Measurements from ENCODE around the gene GRM7. TPM values are rescaled to one million over a fixed set of nuclear protein-coding genes. Genes with fewer than 3 reads are reported as not detected.
"Not testable (repeated sequence)": the region's sequence is repeated elsewhere in the genome, so short reads cannot be mapped to it uniquely, and the experiment has no call there.

Gene GRM7
- polyA plus RNA-seq, 3 donors: 0.05 to 0.10 TPM; not detected in 1

- not testable (repeated sequence) for H3K27ac ChIP-seq (ENCODE audit: low read depth, low read length)
- 91 to 96% (median 95%) methylated on average over 2 of the region's 2 CpGs for WGBS, 3 donors
Observed at GRCh38 chr3:6935418-6935817, 74.5 kb downstream of the GRM7 start.

DNA sequence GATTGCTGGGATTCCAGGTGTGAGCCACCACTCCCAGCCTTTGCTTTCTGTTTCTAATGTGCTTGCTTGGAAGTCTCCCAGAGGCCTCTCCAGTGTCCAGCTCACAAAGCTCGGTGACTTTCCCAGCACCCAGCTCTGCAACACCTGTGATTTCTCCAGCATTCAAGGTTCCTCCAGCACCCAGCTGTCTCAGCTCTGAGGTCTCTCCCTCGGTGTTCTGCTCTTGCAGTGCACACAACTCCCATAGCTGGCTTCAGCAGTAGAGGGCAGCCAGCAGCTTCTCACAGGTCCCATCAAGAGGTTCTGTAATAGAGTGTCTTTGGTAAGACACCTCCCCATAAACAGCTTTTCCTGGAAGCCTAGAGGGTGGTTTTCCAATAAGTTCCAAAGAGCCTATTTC is 75.1 kb downstream of the GRM7 start:
- WGBS, 3 donors: 57 to 89% (median 86%) methylated on average over 2 of the region's 2 CpGs

GRCh38 chr3:6962801-6963200 is 101.9 kb downstream of the GRM7 start:
- H3K27ac ChIP-seq (ENCODE audit: low read depth, low read length): no peak overlapping the region

More for the DNA sequence above, 75.1 kb downstream of the GRM7 start:
- H3K27ac ChIP-seq (ENCODE audit: low read depth, low read length): no peak overlapping the region

GRCh38 chr3:6965881-6966280 is 105.0 kb downstream of the GRM7 start:
- H3K27ac ChIP-seq (ENCODE audit: low read depth, low read length): no peak overlapping the region
- 70 to 84% (median 82%) methylated on average over 5 of the region's 5 CpGs for WGBS, 3 donors

GRCh38 chr3:6971933-6972332 is 111.0 kb downstream of the GRM7 start:
- WGBS, 3 donors: 85 to 92% (median 91%) methylated on average over 2 of the region's 2 CpGs
- H3K27ac ChIP-seq (ENCODE audit: low read depth, low read length): no peak overlapping the region

DNA sequence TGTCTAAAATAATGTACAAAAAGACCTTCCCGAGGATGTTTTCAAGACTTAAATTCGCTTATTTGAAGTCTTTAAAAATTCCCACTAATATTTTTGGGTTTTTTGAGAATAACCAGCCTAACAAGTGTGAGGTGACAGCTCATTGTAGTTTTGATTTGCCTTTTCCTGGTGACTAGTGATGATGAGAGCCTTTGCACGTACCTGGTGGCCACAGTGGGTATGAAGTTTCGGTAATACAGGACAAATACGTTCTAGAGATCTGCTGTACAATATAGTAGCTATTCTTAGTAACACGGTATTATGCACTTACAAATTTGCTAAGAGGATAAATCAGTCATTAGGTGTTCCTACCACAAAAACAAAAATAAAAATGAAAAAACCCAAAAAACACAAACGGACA is 124.9 kb downstream of the GRM7 start:
- WGBS, 3 donors: 91 to 94% (median 92%) methylated on average over 7 of the region's 7 CpGs
- no peak overlapping the region for H3K27ac ChIP-seq (ENCODE audit: low read depth, low read length)

DNA sequence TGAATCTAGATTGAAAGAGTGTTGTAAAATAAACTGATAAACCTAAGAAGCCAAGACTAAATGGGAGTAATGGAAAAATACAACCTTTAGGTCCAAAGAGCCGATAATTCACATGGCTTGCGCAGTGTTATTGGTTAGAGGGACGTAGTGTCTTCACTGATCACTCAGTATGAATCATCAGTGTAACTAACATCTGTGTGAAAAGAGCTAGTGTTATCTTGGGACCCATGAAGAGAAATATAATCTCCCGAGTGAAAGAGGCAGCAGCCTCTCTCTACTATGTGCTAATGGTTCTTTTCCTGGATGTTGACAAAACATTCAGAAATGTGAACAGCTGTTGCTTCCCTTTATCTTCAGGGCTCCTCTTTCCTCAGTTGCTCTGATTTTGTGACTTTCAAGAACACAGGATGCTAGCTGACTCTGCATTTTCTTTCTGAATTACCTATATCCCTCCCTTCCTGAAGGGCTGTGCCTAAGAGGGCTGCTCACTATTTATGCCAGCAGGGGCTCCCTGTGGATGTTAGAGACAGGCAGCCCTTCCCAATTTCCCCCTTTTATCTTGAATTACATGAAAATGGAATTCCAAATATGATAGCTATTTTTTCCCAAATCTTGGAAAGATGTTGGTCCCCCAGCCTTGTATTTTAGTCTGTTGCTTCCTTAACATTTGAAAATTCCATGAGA is 128.8 kb downstream of the GRM7 start:
- WGBS, 3 donors: 65 to 70% (median 67%) methylated on average over 4 of the region's 4 CpGs
- no peak overlapping the region for H3K27ac ChIP-seq (ENCODE audit: low read depth, low read length)

DNA sequence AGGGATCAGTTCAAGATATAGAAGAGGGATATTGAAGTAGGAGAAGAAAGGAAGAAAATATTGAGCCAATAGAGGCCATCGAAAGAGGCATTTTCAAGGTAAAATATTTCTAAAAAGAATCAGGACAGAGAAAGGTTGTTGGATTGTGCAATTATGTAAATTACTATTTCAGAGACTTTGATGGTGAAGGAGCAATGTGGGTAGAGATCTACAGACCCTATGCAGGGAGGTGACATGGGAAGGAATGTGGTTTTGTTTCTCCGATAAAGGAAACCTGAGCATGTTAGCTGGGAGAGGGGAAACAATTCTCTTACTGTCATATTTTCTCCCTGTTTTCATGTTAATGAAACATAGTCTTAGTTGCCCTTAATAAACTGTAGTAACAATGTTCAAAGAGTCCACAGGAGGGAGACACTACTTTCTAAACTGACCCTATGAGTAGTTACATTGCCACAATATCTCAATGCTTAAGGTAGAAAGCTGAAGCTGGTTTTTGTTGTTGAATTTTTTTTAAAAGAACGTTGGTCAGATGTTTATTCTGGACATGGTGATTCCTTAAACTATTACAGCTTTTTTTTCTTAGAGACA is 133.3 kb downstream of the GRM7 start:
- 63 to 71% (median 65%) methylated on average over 3 of the region's 3 CpGs for WGBS, 3 donors
- H3K27ac ChIP-seq (ENCODE audit: low read depth, low read length): no peak overlapping the region

GRCh38 chr3:7000501-7000900 is 139.6 kb downstream of the GRM7 start:
- no peak overlapping the region for H3K27ac ChIP-seq (ENCODE audit: low read depth, low read length)
- WGBS, 3 donors: 62 to 68% (median 63%) methylated on average over 1 of the region's 1 CpG

DNA sequence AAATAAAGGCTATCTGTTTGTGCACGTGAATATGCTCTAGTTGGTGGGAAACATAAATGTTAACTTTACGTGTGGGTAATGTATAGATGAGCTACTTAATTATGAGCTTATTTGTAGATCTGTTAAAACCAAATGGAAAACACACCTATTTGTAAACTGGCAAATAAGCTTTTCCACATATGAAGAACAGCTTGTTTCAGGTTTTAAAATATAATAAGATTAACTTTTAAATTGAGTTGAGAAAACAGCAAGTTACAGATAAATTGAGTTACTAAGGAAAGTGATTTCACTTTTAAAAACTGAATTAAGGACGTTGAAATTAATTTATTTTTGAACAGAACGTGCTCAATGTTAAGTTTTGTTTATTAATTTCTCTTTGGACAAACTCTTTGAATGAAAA is 140.5 kb downstream of the GRM7 start:
- 75 to 86% (median 76%) methylated on average over 4 of the region's 4 CpGs for WGBS, 3 donors

GRCh38 chr3:7015683-7016440 is 154.9 kb downstream of the GRM7 start:
- no peak overlapping the region for H3K27ac ChIP-seq (ENCODE audit: low read depth, low read length)
- WGBS, 3 donors: 66 to 76% (median 66%) methylated on average over 5 of the region's 5 CpGs

More for the DNA sequence above, 140.5 kb downstream of the GRM7 start:
- no peak overlapping the region for H3K27ac ChIP-seq (ENCODE audit: low read depth, low read length)

DNA sequence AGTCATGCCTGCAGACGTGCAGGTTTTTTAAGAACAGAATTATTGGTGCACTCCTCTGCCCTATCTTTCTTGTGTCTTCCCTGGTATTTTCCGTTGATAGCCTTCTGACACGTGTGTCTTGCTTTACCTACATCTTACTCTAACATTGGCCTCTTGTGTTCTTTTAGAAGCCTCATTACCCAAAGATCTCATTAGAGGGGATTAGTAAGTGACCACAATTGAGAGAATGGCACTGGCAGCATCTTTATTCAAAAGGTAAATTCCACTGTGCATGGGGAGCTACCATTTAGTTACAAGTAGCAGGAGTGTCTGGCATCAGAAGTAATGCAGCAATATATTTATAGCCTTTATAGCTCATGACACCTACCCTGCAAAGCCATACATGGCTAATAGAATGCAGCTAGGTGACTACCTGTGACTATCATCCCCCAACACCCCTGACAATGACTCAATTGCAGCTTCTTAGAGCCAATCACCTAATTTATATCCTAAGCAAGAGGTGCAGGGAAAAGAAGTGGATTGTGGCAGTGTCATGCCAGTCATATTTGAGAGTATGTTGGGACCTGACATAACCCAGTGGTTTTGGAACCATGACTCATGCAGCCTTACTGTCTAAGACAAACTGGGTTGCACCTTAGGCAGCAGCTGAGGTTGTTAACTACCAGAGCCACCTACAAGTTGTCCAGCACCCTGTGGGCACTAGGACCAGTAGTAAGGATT is 164.8 kb downstream of the GRM7 start:
- H3K27ac ChIP-seq (ENCODE audit: low read depth, low read length): no peak overlapping the region
- WGBS, 3 donors: 45 to 50% (median 47%) methylated on average over 3 of the region's 3 CpGs

GRCh38 chr3:7029562-7029961 is 168.6 kb downstream of the GRM7 start:
- H3K27ac ChIP-seq (ENCODE audit: low read depth, low read length): no peak overlapping the region
- WGBS, 3 donors: 76 to 83% (median 82%) methylated on average over 3 of the region's 3 CpGs

- WGBS, 3 donors: 63 to 83% (median 82%) methylated on average over 4 of the region's 4 CpGs
- H3K27ac ChIP-seq (ENCODE audit: low read depth, low read length): no peak overlapping the region
Observed at GRCh38 chr3:7038394-7038793, 177.5 kb downstream of the GRM7 start.

DNA sequence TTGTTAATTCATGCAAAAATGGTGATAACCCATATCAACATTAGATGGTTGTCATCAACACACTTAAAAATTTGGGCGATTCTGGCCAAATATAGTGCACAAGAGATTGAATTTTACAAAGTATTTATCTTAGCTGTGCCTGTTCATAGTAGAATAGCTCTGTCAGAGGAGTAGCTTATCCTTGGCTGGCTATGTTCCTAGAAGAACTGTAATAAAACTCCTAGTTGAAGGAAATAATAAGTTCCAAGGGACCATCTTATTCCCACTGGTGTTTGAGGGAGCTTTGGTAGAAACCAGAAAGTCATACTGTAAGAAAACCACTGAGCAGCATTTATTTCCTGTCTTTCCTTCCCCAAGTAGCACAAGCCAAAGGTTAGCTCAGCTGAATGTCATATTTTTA is 201.8 kb downstream of the GRM7 start:
- WGBS, 3 donors: 54 to 62% (median 57%) methylated on average over 1 of the region's 1 CpG
- no peak overlapping the region for H3K27ac ChIP-seq (ENCODE audit: low read depth, low read length)

DNA sequence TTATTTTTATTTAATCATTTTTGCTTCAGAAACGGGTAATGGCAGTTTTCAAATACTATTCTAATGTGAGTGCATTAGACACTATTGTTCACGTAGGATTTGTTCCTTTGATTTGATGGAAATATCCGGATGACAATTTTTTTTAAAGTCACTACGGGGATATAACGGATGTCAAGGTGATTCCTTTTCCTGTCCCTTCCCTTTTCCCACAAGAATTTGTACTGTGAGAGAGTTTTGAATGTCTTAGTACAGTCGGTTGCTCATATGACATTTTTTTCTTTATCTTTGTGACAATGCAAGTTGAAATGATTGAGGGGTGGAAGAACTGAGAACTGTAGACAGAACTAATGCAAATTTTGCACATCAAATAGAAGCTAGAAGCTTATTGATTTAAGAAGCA is 209.5 kb downstream of the GRM7 start:
- H3K27ac ChIP-seq (ENCODE audit: low read depth, low read length): no peak overlapping the region
- 56 to 72% (median 71%) methylated on average over 6 of the region's 6 CpGs for WGBS, 3 donors

DNA sequence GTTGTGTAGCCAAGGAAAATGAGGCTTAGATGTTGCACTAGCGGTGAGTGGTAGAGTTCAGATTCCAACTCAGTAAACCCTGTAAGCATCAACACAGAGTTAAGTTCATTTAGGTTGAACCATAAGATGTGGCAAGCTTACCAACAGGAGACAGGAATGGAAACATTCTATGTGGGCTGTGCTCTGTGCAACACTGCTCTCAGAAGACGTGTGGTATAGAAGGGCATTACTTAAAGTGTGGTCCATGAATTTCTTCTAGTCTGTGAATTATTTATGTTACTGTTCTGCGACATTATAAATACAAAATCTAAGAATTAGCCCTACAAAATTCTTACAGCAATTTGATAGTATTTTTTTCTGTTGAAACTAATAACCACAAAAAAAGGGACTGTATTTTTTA is 213.3 kb downstream of the GRM7 start:
- no peak overlapping the region for H3K27ac ChIP-seq (ENCODE audit: low read depth, low read length)
- 81 to 84% (median 84%) methylated on average over 3 of the region's 3 CpGs for WGBS, 3 donors

GRCh38 chr3:7075117-7075516 is 214.2 kb downstream of the GRM7 start:
- H3K27ac ChIP-seq (ENCODE audit: low read depth, low read length): no peak overlapping the region
- WGBS, 3 donors: 13 to 29% (median 17%) methylated on average over 1 of the region's 1 CpG

GRCh38 chr3:7075901-7076300 is 215.0 kb downstream of the GRM7 start:
- 51 to 58% (median 53%) methylated on average over 1 of the region's 1 CpG for WGBS, 3 donors

More at GRCh38 chr3:7075901-7076300, 215.0 kb downstream of the GRM7 start:
- no peak overlapping the region for H3K27ac ChIP-seq (ENCODE audit: low read depth, low read length)

All from adipose tissue (tissue), 3 donors.